ENCODE data around the gene KIF17. TPM values are rescaled to one million over a fixed set of nuclear protein-coding genes. Genes with fewer than 3 reads are reported as not detected.

The KIF17 gene
- total and polyA plus RNA-seq, 2 of the 4 experiments (the other 2 are of a cell fraction), result 4.5 to 5.7 TPM

DNA sequence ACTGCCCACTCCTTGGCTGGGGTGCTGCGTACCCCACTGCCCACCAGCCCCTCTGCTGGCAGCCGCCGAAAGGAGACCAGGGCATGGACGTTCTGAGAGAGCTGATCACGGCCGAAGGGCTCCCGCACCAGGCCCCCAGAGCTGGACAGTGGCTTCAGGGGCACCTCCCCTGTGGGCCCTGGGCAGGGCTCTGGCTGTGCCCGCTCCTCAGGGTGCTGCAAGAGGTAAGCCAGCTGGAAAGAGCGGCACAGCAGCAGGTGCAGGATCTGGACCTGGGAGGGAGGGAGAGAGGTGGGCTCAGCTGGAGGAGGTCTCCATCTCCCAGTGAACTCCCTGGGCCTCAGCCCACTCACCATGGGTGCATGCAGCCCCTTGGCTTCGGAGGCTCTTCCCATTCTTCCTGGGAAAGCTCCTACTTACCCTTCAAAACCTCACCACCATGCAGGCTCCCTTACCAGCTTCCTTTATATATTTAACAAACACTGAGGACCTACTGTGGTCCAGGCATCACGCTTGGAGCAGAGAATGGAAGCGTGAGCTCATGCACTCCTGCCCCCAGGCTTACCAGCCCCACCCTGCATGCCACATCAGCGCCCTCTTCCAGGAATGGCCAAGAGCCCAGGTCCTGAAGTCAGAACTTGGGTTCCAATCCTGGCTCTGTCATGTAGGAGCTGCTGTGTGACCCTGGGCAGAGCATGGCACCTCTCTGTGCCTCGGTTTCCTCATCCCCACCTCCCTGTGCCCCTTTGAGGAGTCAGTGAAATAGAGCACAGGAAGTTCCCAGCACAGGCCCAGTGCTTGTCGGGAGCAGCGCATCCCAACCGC is 6.8 kb upstream of the KIF17 start:
- in situ Hi-C loops (cut with MboI; ENCODE audit: low sequenced_read_pairs), result no loop called here
- Histone ChIP-seq H4K8ac (ENCODE audit: low read depth in 2 of 2, low read length in 2 of 2) (peak overlapping the region in 1 of 2 experiments; percentile 45; a peak in 1 of 4 replicates), H2AFZ (replicated peaks; ENCODE audit: low read length, poor library complexity) (peak overlapping the region; percentile 65), H2AK9ac (replicated peaks; ENCODE audit: low read depth, low read length, poor library complexity) (peak overlapping the region; percentile 3), H3K4me3 (ENCODE audit: insufficient read depth, low read depth, low read length) (no peak overlapping the region), H3K79me1 (ENCODE audit: low read depth in 1 of 2, low read length in 2 of 2) (peaks cover 0 to 13% of the 10 kb centered on the region in 2 experiments; a peak in 1 of 4 replicates), H2BK15ac (ENCODE audit: low read depth, low read length) (peak overlapping the region; percentile 70; the same call in 1 of the 3 replicates), H3K14ac (replicated peaks; ENCODE audit: low read depth, low read length) (0 out of 2 replicates have a peak overlapping the region, but pooled peaks have one; percentile 2), H3K27me3 (ENCODE audit: control insufficient read depth, insufficient read depth, low read length) (no peaks in the 10 kb centered on the region), H3K36me3 (ENCODE audit: control insufficient read depth, insufficient read depth, low read length) (no peaks in the 10 kb centered on the region), H3K23ac (ENCODE audit: low read depth, low read length) (no peak overlapping the region), H3K18ac (ENCODE audit: low read depth, low read length) (no peak overlapping the region), H3K27ac (ENCODE audit: insufficient read depth, low read length) (no peak overlapping the region; the same call in 1 of the 2 replicates), H3K56ac (ENCODE audit: extremely low read depth, insufficient read depth, low read length) (no peak overlapping the region), H2BK20ac (ENCODE audit: low read depth, low read length) (0 out of 2 replicates have a peak overlapping the region, but pooled peaks have one; percentile 4), H4K91ac (ENCODE audit: insufficient read depth, low read depth, low read length) (peak overlapping the region; percentile 68), H4K5ac (ENCODE audit: low read depth, low read length) (no peak overlapping the region), H3K9me1 (ENCODE audit: insufficient read depth, low read length) (0 out of 2 replicates have a peak, but pooled peaks cover 6% of the 10 kb centered on the region), H2BK5ac (ENCODE audit: low read depth, low read length, poor library complexity, severe bottlenecking) (no peak overlapping the region), H2BK120ac (ENCODE audit: low read depth, low read length) (0 out of 2 replicates have a peak overlapping the region, but pooled peaks have one; percentile 35), H4K20me1 (ENCODE audit: insufficient read depth, low read length) (no peaks in the 10 kb centered on the region; the same call in 1 of the 2 replicates), H3K4me1 (ENCODE audit: control insufficient read depth, insufficient read depth, low read length) (no peaks in the 10 kb centered on the region), H2AK5ac (ENCODE audit: low read depth, low read length) (peak overlapping the region; percentile 67), H3K9ac (ENCODE audit: low read depth, low read length) (no peak overlapping the region), H3K4me2 (ENCODE audit: low read depth, low read length) (no peak overlapping the region), H3K9me3 (ENCODE audit: control insufficient read depth, insufficient read depth, low read length) (no peaks in the 10 kb centered on the region), H3K4ac (ENCODE audit: low read depth, low read length) (peak overlapping the region; percentile 60; the same call in 1 of the 2 replicates)
- POLR2A ChIA-PET (ENCODE audit: unreplicated experiment), result no interaction called here
- ATAC-seq (ENCODE audit: low read depth) (no peak), DNase-seq (no peak)
- dilution Hi-C loops (cut with HindIII; ENCODE audit: low sequenced_read_pairs, unreplicated experiment), result no loop called here
- BruUV-seq (replicated peaks), result no TSS peak
- intact Hi-C loops (cut with micrococcal nuclease), result no loop called here
- CTCF ChIA-PET, result interaction anchor here (0.7 kb wide), 1 partner anchor 28 kb away, joined by 3 read pairs; no protein-coding TSS in a partner anchor
- TF ChIP-seq MXI1 (IDR thresholded peaks at IDR 0.05; ENCODE audit: borderline replicate concordance, low read depth, low read length) (no peak), RFX5 (IDR thresholded peaks at IDR 0.05; ENCODE audit: low read depth, low read length) (no peak)
- TF ChIP-seq, protein P1, sequence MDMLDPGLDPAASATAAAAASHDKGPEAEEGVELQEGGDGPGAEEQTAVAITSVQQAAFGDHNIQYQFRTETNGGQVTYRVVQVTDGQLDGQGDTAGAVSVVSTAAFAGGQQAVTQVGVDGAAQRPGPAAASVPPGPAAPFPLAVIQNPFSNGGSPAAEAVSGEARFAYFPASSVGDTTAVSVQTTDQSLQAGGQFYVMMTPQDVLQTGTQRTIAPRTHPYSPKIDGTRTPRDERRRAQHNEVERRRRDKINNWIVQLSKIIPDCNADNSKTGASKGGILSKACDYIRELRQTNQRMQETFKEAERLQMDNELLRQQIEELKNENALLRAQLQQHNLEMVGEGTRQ (IDR thresholded peaks at IDR 0.05; ENCODE audit: low read depth, low read length), result no peak
- 87% methylated on average over 9 of the region's 17 CpGs; no CpG with 5 or more reads in 1 of the 2 experiments for WGBS, 2 experiments (ENCODE audit: extremely low coverage in 2 of 2, insufficient read length in 1 of 2)

All from IMR-90 (cell line).